GM11168 (cell line): ENCODE measurements around the gene DMAC2.
"Not testable (repeated sequence)": the region's sequence is repeated elsewhere in the genome, so short reads cannot be mapped to it uniquely, and the experiment has no call there.

ENCODE experiments used
- in situ Hi-C: fragments of 300-500 bp; cut with MboI; formaldehyde crosslinking; loops from one replicate; pipeline ENCODE4 v1.12.0; 2022; ENCODE audit warnings: low sequenced_read_pairs; ENCODE audit not compliant: unreplicated experiment

DMAC2 gene

DNA sequence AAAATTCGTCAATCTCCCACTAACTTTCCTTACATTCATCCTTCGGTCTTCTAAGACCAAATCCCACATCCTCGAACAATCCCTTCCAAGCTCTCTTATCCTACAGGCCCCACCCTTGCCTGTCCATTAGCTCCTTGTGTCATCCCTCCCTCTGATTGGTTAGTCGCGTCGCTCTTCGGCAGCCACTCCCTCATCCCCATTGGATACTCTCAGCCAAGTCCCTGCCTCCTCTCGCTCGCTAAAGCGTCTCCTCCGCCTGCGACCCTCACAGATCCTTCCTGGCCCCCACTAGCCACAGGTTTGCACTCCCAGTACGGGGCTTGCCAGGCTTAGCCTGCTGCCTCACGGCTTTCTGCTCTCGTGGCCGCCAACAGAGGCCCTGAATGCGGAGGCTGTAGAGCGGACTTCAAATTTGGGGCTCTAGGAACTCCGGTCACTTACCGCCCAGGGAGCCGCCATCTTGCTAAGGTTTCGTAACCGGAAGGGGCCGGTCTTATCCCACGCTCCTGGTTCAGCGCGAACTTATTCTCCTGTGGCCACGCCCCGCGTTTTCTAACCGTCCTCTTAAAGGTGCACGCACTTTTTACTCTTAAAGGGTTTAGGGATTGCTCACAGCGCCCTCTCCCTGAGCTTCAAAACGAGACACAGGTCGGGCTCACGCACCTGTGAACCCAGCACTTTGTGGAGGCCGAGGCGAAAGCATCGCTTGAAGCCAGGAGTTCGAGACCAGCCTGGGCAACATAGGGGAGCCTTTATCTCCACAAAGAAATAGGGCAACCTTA lies at the start of gene DMAC2:
DMAC2 (minus strand) TSS at position 472 of the 782 bp plus-strand sequence; CDS start at position 459, 13 bp downstream.
- in situ Hi-C loops, result loop anchor here (5.0 to 10.0 kb wide), 2 partner anchors 98 to 135 kb away; partner anchors contain the start of gene CEACAM21

DNA sequence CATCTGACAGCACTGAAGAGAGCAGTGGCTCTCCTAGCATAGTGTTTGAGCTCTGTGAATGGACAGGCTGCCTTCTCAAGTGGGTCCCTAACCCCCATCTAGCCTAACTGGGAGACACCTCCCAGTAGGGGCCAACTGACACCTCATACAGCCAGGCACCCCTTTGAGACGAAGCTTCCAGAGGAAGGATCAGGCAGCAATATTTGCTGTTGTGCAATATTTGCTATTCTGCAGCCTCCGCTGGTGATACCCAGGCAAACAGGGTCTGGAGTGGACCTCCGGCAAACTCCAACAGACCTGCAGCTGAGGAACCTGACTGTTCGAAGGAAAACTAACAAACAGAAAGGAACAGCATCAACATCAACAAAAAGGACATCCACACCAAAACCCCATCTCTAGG lies 47.2 kb upstream of the DMAC2 start:
- in situ Hi-C loops, result not testable (repeated sequence)

DNA sequence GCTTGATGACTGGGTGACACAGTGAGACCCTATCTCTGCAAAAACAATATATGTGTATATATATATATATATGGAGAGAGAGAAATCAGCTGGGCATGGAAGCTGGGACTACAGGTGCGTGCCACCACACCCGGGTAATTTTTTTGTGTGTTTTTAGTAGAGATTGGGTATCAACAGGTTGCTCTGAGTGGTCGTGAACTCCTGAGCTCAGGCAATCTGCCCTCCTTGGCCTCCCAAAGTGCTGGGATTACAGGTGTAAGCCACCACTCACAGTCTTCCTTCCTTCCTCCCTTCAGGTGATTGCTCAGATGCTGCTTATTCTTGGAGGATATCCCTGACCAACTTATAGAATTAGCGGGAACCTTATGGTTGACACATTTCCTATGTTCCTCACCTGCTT lies 45.1 kb upstream of the DMAC2 start:
- in situ Hi-C loops, result no loop called here

DNA sequence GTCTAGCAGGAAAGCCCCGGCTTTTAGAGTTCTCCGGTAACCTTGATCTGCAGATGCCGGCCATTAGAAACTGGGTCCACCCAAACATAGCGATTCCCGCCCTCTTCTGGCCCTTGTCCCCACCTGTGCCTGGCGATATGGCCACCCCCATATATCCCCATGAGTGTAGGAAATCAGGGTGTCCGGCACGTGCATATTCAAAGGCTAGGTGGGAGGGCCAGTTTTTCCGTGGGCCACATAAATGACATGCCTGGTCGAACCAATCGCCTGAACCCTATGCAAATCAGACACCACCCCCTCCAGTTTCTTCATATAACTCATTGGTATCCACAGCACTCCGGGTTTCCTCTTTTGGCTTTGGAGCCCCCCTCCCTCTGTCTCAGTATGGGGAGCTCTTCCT lies 40.6 kb upstream of the DMAC2 start:
- in situ Hi-C loops, result no loop called here

DNA sequence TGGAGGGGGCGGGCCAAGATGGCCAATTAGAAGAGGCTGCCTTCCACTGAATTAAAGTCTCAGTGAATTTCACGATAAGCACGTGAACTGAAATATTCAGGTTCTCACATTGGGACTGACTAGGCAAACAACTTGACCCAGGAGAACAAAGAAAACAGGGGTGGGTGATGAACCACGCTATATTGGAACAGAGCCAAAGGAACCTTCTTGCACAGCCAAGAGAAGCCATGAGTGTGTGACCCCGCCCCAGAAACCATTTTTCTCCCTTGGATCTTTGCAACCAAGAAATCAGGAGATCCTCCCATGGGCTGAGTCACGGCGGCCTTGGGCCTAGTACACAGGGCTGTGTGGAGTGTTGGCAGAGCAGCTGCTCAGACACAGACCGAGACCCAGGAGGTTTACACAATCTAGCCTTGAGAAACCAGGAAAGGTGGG lies 40.1 kb upstream of the DMAC2 start:
- in situ Hi-C loops, result no loop called here

DNA sequence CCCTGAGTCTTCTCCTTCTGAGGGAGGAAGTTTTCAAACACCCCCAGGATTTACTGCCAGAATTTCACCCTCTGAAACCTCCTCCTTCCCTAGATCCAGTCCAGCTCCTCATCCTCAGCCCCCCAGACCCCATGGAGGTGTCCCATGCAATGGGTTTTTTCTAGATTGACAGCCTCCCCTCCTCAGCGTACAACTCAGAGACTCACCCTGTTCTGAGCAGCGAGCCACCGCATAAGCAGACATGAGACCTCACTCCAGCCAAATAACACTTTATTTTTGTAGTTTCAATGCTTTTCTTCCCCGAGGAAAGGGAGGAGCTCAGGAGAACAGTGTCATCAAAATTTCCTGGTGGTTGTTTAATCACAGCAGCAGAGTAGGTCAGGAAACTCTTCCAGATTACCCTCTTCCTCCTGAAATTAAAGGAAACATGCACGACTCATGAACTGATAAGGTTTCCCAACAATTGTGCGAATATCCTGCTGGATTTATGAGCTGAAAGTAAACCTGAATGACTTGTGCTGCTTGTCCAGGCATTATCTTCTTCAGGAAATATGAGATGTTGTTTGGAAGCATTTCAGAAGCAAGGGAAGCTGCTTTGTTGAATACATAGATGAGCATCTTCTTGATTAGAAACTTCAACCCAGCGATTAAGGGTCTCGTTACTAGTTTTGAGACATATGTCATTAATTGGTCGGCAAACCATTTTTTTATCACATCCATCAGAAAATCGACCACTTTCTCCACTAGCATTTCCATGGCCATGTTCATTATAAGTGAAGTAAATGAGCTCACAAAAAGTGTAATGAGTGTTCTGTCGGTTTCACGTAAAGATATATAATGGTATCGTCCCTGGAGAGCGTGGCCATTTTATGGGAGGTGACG lies 39.4 kb upstream of the DMAC2 start:
- in situ Hi-C loops, result no loop called here

DNA sequence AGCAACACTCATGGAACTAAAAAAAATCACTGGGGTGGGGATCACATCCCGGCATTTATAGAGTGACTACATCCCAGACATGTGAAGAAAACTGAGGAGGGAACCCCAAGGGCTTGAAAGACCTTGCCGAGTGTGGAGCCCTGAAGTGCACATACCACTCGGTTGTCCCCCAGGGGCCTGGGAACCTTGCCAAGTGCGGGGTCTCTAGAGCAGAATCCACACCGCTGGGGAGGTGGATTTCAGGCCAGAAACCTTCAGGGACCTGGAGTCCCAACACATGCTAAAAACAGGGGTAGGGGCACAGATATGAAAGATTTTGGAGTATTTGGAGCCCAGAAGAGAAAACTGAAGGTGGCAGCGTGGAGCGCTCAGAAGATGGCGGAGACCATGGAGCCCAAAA lies 38.5 kb upstream of the DMAC2 start:
- in situ Hi-C loops, result no loop called here

DNA sequence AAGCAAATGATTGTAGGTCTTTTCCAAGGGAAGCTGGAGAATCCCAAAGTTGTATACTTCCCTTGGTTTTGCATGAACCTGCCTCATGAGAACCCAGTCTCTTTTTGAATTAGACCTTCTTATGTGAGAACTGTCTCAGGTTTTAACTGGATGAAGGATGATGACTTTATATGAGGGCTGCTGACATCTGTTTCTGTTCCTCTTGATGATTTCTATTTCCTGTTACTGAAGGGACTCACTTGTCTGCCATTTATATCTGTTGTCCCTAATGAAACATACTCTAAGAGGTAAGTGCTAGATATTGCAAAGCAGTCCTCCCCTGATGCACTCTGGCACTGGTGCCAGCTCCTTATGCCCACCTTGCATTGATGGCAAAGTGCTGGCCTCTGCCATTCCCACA lies 36.9 kb upstream of the DMAC2 start:
- in situ Hi-C loops, result no loop called here

DNA sequence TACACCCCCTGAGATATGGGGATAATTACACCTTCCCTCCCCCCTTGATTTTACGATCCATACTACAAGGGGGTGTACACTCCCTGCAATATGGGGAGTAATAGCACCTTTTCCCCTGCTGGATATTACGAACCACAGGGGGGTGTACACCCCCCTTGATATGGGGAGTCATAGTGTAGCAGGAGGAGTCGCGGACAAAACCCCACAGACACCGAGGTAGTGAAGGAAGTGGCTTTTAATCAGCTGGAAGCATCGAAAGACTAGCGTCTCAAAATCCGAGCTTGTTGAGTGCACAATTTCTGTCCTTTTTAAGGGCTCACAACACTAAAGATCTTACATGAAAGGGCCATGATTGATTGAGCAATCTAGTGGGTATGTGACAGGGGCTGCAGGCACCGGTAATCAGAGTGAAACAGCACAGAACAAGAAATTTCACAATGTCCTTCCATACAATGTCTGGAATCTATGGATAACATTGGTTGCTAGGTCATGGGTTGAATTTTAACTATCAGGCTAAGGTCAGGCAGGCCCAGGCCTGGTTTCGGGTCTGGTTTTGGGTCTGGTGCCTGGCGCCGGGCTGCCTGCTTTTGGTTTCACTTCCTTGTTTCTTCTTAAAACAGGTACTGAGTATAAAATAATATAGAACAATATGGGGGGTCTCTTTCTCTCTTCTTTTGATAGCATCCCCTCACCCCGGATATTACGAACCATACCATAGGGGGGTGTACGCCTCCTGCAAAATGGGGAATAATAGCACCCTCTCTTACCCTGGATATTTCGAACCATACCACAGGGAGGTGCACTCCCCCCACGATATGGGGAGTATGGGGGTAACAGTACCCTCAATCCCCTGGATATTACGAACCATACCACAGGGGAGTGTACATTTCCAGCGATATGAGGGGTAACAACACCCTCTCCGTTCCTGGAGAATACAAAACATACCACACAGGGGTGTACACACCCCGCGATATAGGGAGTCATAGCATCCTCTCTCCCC lies 23.8 kb upstream of the DMAC2 start:
- in situ Hi-C loops, result not testable (repeated sequence)

DNA sequence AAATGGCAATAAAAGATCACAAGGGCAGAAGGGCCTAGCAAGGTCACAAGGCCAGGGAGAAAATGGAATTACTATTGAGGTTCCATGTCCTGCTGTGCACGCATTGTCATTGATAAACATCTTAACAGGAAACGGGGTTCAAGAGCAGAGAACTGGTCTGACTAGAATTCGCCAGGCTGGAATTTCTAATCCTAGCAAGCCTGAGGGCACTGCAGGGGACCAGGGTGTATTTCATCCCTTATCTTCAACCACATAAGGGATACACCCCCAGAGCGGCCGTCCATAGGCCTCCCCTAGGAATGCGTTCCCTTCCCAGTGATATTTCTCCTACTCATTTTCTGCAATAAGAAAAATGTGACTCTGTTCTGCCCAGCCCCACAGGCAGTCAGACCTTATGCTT lies 22.8 kb upstream of the DMAC2 start:
- in situ Hi-C loops, result no loop called here

DNA sequence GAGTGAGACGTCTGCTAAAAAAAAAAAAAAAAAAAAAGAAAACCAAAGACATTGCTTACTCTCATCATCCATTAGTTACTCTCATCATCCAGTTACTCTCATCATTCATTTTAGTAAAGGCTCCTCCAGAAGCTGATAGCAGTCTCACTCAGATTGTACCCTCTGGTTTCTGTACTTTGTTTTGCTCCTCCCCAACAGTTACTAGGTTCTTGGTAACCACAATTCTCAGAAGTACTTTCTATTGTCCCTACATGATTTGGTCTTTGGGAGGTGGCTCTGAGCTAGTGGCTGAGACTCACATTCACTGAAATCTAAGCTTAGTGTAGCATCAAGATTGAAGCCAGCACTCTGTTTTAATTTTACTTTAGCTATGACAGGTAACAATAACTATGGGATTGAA lies 17.5 kb upstream of the DMAC2 start:
- in situ Hi-C loops, result no loop called here

DNA sequence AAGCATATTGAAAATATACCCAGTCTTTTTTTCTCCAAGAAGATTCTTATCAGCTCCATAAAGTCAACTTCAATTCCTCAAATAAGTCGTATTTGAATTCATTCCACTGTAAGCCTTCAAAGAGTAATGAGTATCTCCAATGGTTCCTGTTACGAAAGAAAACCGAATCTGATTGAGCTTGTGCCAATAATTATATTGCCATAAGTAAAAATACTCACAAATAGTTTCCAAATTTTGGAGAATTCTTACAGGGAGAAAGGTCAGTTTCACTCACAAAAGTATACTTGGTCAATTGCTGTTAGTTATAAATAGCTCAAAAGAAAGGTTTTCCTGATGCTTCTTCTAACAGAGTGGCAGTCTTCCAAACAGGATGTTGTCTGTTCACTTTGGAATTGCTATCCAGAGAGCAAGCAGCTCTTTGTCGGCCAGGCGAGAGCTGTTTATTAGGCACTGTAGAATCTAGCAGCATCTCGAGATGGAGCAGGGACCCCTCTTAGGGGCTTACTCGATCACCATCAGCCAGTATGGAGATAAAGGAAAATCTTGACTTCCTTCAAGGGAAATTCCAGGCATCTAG lies 16.7 kb upstream of the DMAC2 start:
- in situ Hi-C loops, result no loop called here

DNA sequence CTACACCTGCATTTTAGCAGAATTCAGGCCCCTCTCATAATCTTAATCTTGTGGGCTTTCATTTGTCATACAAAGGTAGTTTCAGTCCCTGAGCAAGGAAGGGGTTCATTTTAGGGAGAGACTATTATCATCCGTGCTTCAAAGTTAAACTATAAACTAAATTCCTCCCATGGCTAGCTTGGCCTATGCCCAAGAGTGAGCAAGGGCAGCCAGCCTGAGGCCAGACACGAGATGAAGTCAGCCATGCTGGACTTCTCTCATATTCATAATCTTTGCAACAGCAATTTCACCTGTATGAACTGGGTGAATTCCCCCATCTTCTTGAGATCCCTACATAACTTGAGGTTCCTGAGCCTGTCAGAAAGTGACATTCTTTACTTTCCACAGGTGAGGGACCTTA lies 16.2 kb upstream of the DMAC2 start:
- in situ Hi-C loops, result no loop called here

DNA sequence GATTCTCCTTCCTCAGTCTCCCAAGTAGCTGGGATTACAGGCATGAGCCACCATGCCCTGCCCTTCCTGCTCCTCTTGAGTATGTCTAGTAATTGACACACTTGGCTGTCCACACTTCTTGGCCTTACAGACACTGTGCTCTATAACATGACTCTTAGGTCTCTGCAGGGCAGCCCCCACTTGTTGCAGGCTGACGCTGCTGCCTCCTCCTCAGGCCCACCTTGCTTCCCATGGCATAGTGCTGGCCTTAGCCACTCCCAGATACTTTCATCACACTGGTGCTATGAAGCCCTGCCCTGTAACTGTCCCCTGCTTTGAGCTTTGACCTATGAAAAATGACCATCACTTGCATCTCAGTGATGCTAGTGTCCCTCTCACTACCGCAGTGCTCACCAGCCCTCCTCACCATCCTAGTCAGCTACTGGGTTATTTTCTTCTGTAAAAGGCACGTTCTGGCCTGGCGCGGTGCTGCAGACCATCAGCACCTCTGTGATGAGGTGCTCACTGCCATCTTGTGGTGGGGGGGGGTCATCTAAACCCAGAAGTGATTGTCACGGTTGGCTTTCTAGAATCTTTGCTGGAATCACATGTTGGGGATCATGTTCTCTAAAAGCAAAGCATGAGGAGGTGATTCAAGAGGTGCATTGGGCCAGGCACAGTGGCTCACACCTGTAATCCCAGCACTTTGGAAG lies 13.0 kb upstream of the DMAC2 start:
- in situ Hi-C loops, result no loop called here

DNA sequence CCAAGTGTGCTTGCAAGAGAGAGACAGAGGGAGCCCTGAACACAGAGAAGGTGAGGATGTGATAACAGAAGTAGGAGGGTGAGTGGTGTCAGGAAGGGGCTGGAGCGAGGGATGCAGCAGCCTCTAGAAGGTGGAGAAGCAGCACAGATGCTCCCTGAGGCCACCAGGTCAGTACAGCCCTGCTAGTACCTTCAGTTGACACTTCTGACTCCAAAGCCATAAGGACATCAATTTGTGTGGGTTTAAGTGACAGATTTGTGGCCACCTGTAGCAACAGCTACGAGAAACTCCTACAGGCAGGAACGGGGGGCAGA lies 10.1 kb upstream of the DMAC2 start:
- in situ Hi-C loops, result loop anchor here (10.0 kb wide), 1 partner anchor 125 kb away; the partner anchor contains the start of gene CEACAM21

DNA sequence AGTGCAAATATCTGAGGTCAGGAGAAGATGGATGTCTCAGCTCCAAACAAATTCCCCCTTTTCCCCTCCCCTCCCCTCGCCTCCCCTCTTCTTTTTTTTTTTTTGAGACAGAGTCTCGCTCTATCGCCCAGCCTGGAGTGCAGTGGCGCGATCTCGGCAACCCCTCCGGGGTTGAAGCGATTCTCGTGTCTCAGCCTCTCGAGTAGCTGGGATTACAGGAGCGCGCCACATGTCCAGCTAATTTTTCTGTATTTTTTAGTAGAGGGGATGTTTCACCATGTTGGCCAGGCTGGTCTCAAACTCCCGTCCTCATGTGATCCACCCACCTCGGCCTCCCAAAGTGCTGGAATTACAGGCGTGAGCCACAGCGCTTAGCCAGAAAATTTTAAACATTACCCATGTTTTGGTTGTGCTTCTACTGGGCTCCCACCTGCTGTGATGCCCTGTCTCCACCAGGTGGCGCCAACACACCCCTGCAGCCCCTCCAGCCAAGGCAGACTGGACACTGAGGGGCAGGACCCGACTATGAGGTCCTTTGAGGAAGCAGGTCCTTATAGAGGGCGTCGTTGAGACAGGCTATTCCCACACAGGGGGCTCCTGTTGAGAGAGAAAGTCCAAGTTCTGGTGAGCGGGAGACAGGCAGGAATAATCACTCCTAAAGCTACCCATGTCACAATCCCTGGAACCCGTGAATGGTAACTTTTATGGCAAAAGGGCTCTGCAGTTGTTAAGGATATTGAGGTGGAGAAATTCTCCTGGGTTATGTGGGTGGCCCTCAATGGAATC lies 9.6 kb upstream of the DMAC2 start:
- in situ Hi-C loops, result loop anchor here (10.0 kb wide), 1 partner anchor 126 kb away; the partner anchor contains the start of gene CEACAM21

DNA sequence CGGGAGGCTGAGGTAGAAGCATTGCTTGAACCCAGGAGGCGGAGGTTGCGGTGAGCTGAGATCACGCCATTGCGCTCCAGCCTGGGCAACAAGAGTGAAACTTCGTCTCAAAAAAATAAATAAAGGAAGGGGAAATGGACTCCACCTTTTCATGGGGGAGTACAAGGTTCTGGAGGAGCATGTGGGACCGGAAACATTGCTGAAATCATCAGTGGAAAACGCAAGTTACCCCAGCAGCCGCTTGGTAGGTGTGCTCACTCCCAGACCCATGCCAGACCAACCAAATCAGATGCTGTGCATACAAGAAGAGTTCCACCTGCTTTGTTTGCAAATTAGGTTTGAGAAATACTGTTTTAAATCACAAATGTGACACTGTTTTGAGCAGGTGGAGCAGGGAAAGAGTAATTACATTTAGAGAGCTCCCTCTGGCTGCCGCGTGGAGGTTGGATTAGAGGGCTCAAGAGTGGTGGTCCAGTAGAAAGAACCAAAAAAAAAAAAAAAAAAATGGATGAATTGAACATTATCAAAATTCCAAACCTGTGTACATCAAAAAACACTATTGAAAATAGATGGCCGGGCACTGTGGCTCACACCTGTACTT lies 8.1 kb upstream of the DMAC2 start:
- in situ Hi-C loops, result loop anchor here (10.0 kb wide), 1 partner anchor 127 kb away; the partner anchor contains the start of gene CEACAM21

DNA sequence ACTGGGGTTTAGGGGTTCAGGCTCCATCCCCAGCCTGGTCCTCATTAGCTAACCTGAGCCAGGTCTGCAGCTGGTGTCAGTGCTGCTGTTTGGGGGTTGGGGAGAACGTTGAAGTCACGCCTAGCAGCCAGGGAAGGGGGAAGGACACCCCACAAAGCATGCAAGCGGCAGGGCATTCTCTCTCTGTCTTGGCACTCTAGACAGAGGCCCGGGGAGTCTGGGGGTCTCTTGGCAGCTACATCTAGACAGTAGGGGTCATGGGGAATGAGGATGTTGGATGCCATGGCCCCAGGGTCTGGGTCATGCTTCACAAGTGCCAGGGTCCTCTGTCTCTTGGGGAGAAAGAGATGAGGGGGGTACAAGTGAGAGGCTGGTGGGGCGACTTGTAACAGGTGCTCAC lies 5.9 kb upstream of the DMAC2 start:
- in situ Hi-C loops, result loop anchor here (10.0 kb wide), 1 partner anchor 129 kb away; the partner anchor contains the start of gene CEACAM21
